Caco-2 (cell line): Measurements from ENCODE around the gene STXBP2. TPM values are rescaled to one million over a fixed set of nuclear protein-coding genes. Genes with fewer than 3 reads are reported as not detected.

Experiments used
- BruUV-seq: library from RNA; stranded (reverse); fragments of 400-500 nt; replicated peaks from 2 replicates; lab custom pipeline; 2021; lab: Mats Ljungman, UMichigan
- CTCF ChIA-PET: fragments of 300-600 bp; sonication (Branson Sonifier 250); formaldehyde crosslinking; loops from one replicate; lab custom pipeline; 2022; ENCODE audit warnings: antibody characterized with exemption; lab: Charles Lee
- POLR2A ChIA-PET: fragments of 300-600 bp; sonication (Branson Sonifier 250); formaldehyde crosslinking; loops from one replicate; lab custom pipeline; 2022; ENCODE audit warnings: antibody characterized with exemption; lab: Charles Lee
- DNase-seq, 2 experiments: peaks; one replicate each; pipeline versions ENCODE4 v3.0.0 to v3.0.0-alpha.2; 2020 to 2022
- H3K27me3 ChIP-seq: replicated peaks from 2 replicates; pipeline ENCODE4 v1.6.0; 2011; ENCODE audit warnings: low read length; ENCODE audit not compliant: control insufficient read depth, insufficient read depth
- H3K36me3 ChIP-seq: 2 replicates; pipeline ENCODE4 v1.5.1; 2011; ENCODE audit warnings: low read length; ENCODE audit not compliant: control insufficient read depth, insufficient read depth
- H3K4me1 ChIP-seq: fragments of 250-450 bp; sonication (Bioruptor Pico); 2 replicates; pipeline ENCODE4 v1.5.1; 2020; ENCODE audit warnings: mild to moderate bottlenecking
- H3K4me3 ChIP-seq: 2 replicates; pipeline ENCODE4 v1.5.1; 2011; ENCODE audit warnings: low read depth, mild to moderate bottlenecking, control low read depth, low read length
- H3K9me3 ChIP-seq: fragments of 250-450 bp; sonication (Bioruptor Pico); 2 replicates; pipeline ENCODE4 v1.5.1; 2020; ENCODE audit warnings: mild to moderate bottlenecking, moderate library complexity
- H3K27ac Mint-ChIP-seq: one replicate; pipeline ENCODE4 v1.8.0; 2022; ENCODE audit warnings: mixed read lengths; ENCODE audit not compliant: unreplicated experiment
- H3K27me3 Mint-ChIP-seq: one replicate; pipeline ENCODE4 v1.8.0; 2022; ENCODE audit warnings: mixed read lengths; ENCODE audit not compliant: insufficient read depth, unreplicated experiment
- H3K36me3 Mint-ChIP-seq: one replicate; pipeline ENCODE4 v1.8.0; 2022; ENCODE audit warnings: mild to moderate bottlenecking, mixed read lengths; ENCODE audit not compliant: insufficient read depth, unreplicated experiment
- H3K4me1 Mint-ChIP-seq: one replicate; pipeline ENCODE4 v1.8.0; 2022; ENCODE audit warnings: low read depth, mixed read lengths; ENCODE audit not compliant: unreplicated experiment
- H3K4me3 Mint-ChIP-seq: one replicate; pipeline ENCODE4 v1.8.0; 2022; ENCODE audit warnings: mild to moderate bottlenecking, moderate library complexity, mixed read lengths; ENCODE audit not compliant: unreplicated experiment
- H3K9me3 Mint-ChIP-seq: one replicate; pipeline ENCODE4 v1.8.0; 2022; ENCODE audit warnings: mixed read lengths; ENCODE audit not compliant: unreplicated experiment
- intact Hi-C: fragments of 100-400 bp; cut with micrococcal nuclease; formaldehyde crosslinking; loops from one replicate; pipeline ENCODE4 v1.10.0; 2022; ENCODE audit not compliant: unreplicated experiment
- total RNA-seq: library from RNA; stranded (reverse); gene quantifications from 2 replicates; pipeline ENCODE4 v1.2.3, GENCODE V29; 2022
- TF ChIP-seq, protein P1 (sequence below), 2 experiments: fragments of 200-600 bp in 1 of 2; IDR thresholded peaks; 1 replicate in 1 of 2; 2 replicates in 1 of 2; pipeline versions ENCODE4 v1.5.1 to v1.8.0; 2011 to 2022; ENCODE audit warnings: antibody characterized with exemption in 1 of 2, control low read depth in 1 of 2, inconsistent platforms in 1 of 2, low read depth in 1 of 2, low read length in 1 of 2, mild to moderate bottlenecking in 1 of 2, moderate library complexity in 1 of 2; ENCODE audit not compliant: insufficient read depth in 1 of 2, severe bottlenecking in 1 of 2, unreplicated experiment in 1 of 2

The STXBP2 gene
- total RNA-seq, 1 experiment from 2014 or later = 113 TPM

DNA sequence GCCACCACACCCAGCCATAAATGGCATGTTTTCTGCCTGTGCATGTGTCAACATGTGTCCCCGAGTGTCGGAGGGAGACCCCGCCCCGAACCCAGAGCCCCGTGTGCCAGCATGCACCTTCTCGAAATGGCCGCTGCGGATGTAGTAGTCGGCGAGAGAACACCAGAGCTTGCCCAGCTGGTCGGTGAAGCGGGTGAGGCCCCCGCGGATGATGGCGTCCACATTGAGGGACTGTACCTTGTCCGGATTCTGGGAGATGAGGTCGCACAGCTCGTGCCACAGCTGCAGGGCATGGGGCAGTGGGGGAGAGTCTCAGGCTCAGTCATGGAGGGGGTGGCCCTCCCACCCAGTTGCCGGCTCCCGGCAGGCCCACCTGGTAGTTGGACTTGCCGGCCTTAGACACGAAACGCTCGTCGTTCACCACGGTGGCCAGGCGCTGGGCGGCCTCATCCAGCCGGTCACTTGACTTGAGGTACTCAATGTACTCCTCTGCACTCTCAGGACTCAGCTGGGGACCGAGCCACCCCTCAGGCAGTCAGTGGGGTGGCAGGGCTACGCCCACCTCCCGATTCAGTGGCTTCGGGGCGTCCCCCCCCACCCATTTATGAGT lies 11.0 kb upstream of the STXBP2 start:
- Histone ChIP-seq H3K36me3 (no peaks in the 10 kb centered on the region; the same call in 1 of the 2 replicates), H3K4me1 (peaks cover 7% of the 10 kb centered on the region; the same call in 1 of the 2 replicates), H3K9me3 (no peaks in the 10 kb centered on the region), H3K4me3 (no peak overlapping the region), H3K27me3 (no peaks in the 10 kb centered on the region)
- CTCF ChIA-PET = no interaction called here
- BruUV-seq = no TSS peak
- TF ChIP-seq, protein P1, sequence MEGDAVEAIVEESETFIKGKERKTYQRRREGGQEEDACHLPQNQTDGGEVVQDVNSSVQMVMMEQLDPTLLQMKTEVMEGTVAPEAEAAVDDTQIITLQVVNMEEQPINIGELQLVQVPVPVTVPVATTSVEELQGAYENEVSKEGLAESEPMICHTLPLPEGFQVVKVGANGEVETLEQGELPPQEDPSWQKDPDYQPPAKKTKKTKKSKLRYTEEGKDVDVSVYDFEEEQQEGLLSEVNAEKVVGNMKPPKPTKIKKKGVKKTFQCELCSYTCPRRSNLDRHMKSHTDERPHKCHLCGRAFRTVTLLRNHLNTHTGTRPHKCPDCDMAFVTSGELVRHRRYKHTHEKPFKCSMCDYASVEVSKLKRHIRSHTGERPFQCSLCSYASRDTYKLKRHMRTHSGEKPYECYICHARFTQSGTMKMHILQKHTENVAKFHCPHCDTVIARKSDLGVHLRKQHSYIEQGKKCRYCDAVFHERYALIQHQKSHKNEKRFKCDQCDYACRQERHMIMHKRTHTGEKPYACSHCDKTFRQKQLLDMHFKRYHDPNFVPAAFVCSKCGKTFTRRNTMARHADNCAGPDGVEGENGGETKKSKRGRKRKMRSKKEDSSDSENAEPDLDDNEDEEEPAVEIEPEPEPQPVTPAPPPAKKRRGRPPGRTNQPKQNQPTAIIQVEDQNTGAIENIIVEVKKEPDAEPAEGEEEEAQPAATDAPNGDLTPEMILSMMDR (IDR thresholded peaks at IDR 0.05; ENCODE audit: insufficient read depth in 1 of 2, low read depth in 1 of 2, low read length in 1 of 2, severe bottlenecking in 1 of 2, unreplicated experiment in 1 of 2) = no peak
- Mint-ChIP-seq H3K27me3 (no peaks in the 10 kb centered on the region), H3K9me3 (no peaks in the 10 kb centered on the region), H3K27ac (no peak overlapping the region), H3K4me3 (no peak overlapping the region), H3K4me1 (peaks cover 7% of the 10 kb centered on the region), H3K36me3 (peaks cover 44% of the 10 kb centered on the region)
- no peak for DNase-seq
- intact Hi-C loops = no loop called here
- POLR2A ChIA-PET = no interaction called here

GRCh38 chr19:7627166-7627565 lies 9.7 kb upstream of the STXBP2 start:
- DNase-seq = no peak
- H3K4me1 ChIP-seq = peaks cover 8% of the 10 kb centered on the region; the same call in 1 of the 2 replicates
- intact Hi-C loops = no loop called here
- Mint-ChIP-seq H3K27me3 (no peaks in the 10 kb centered on the region), H3K27ac (no peak overlapping the region), H3K4me3 (no peak overlapping the region), H3K9me3 (no peaks in the 10 kb centered on the region), H3K36me3 (peaks cover 34% of the 10 kb centered on the region), H3K4me1 (peaks cover 7% of the 10 kb centered on the region)
- CTCF ChIA-PET = no interaction called here
- H3K9me3 ChIP-seq = no peaks in the 10 kb centered on the region
- TF ChIP-seq, protein P1 (IDR thresholded peaks at IDR 0.05; ENCODE audit: insufficient read depth in 1 of 2, low read depth in 1 of 2, low read length in 1 of 2, severe bottlenecking in 1 of 2, unreplicated experiment in 1 of 2) = no peak
- no peaks in the 10 kb centered on the region for H3K27me3 ChIP-seq
- no TSS peak for BruUV-seq
- POLR2A ChIA-PET = no interaction called here
- no peaks in the 10 kb centered on the region; the same call in 1 of the 2 replicates for H3K36me3 ChIP-seq
- H3K4me3 ChIP-seq = no peak overlapping the region

DNA sequence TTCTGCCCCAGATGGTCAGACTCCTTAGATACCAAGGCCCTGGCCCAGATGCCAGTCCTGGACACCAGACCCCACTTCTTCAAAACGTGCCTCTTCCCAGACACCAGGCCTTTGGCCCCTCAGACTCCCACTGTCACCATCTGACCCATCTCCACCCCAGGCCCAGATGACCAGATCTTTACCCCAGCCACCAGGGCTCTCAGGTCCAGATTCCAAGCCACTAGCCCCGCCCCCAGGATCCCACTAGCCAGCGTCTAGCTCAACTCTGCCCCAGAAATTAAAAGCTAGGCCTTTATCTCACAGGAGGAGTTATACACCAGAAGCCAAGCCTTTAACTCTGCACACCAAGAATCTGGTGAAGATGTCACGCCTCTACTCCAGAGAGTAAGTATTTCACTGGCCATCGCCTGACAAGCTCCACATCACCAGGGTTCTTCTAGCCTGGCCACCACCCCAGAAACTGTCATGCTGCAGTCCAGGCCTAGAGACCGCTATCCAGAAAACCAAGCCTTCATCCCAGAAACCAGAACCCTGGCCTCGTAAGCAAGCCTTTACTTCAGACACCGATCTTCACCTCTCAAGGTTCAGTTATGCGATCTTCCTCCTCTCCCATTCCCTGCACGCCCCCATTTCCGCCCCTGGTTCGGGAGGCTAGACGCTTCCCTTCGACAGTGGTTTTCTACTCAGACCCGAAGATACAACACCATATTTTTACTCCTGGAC lies 8.2 kb upstream of the STXBP2 start:
- intact Hi-C loops = loop anchor here (1.0 kb wide), 1 partner anchor 9 kb away; the partner anchor contains the start of gene STXBP2
- Mint-ChIP-seq H3K4me3 (peak overlapping the region; percentile 94), H3K36me3 (peaks cover 25% of the 10 kb centered on the region), H3K4me1 (peaks cover 7% of the 10 kb centered on the region), H3K27me3 (no peaks in the 10 kb centered on the region), H3K27ac (peak overlapping the region; percentile 97), H3K9me3 (no peaks in the 10 kb centered on the region)
- Histone ChIP-seq H3K36me3 (no peaks in the 10 kb centered on the region; the same call in 1 of the 2 replicates), H3K4me3 (peak overlapping the region; percentile 85), H3K27me3 (no peaks in the 10 kb centered on the region), H3K4me1 (peaks cover 8% of the 10 kb centered on the region; the same call in 1 of the 2 replicates), H3K9me3 (no peaks in the 10 kb centered on the region)
- BruUV-seq = TSS peak; percentile 83
- POLR2A ChIA-PET = interaction anchor here (0.7 to 1.1 kb wide), 3 partner anchors 9 to 315 kb away, joined by 3 to 4 read pairs (median 4); partner anchors contain the start of gene TIMM44
- DNase-seq = no peak
- CTCF ChIA-PET = interaction anchor here (0.9 to 1.9 kb wide), 4 partner anchors 52 to 240 kb away, joined by 3 to 12 read pairs (median 6); partner anchors contain the start of gene TRAPPC5
- TF ChIP-seq, protein P1 (IDR thresholded peaks at IDR 0.05; ENCODE audit: insufficient read depth in 1 of 2, low read depth in 1 of 2, low read length in 1 of 2, severe bottlenecking in 1 of 2, unreplicated experiment in 1 of 2) = no peak
